HCT116 (cell line): ENCODE results near the gene POP4.

Experiments
- ATF3 ChIP-seq: IDR thresholded peaks from 2 replicates; pipeline ENCODE4 v1.6.1; 2012
- CEBPB ChIP-seq: IDR thresholded peaks from 2 replicates; pipeline ENCODE4 v1.6.1; 2012; ENCODE audit warnings: low read depth
- CTCF ChIP-seq, 3 experiments: fragments of 200-600 bp in 1 of 3; sonication (generic) in 1 of 3; IDR thresholded peaks in 2 of 3; conservative IDR thresholded peaks in 1 of 3; 2 replicates each; pipeline ENCODE4 v1.5.1; 2012 to 2017; ENCODE audit warnings: low read depth in 2 of 3, low read length in 2 of 3, antibody characterized with exemption in 1 of 3, borderline replicate concordance in 1 of 3, control low read depth in 1 of 3, mild to moderate bottlenecking in 1 of 3, mixed read lengths in 1 of 3, mixed run types in 1 of 3, moderate library complexity in 1 of 3; ENCODE audit not compliant: insufficient read depth in 1 of 3
- EZH2phosphoT487 ChIP-seq: fragments of 200-600 bp; IDR thresholded peaks from 2 replicates; pipeline ENCODE4 v1.6.1; 2018; ENCODE audit warnings: antibody characterized with exemption, borderline replicate concordance
- RAD21 ChIP-seq: IDR thresholded peaks from 2 replicates; pipeline ENCODE4 v1.6.1; 2012; ENCODE audit warnings: low read depth, mild to moderate bottlenecking
- YY1 ChIP-seq: IDR thresholded peaks from 2 replicates; pipeline ENCODE4 v1.6.1; 2011; ENCODE audit warnings: low read length, low read depth, moderate library complexity, mild to moderate bottlenecking; ENCODE audit not compliant: insufficient replicate concordance; ENCODE audit errors: extremely low read depth
- TF ChIP-seq, protein P1 (sequence below): IDR thresholded peaks from 2 replicates; pipeline ENCODE4 v1.6.1; 2012; ENCODE audit warnings: low read depth

DNA sequence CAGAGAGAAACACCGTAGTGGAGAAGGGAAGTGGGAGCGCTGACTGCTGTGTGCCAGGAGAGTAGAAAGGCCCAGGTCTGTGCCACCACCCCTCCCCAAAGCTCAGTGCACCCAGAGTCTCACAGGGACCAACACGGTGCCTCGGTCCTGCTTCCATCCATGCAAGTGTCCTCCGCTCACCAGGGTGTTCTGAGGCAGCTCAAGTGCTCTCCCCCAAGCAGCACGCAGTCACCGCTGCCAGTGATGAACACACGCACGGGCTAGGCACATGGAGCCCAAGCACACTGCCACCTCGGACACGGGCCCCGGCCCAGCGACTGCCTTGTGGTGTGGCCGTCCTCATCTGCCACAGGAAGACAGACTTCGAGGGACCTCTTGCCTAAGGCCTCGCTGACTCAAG is 10.5 kb downstream of the POP4 start:
- TF ChIP-seq EZH2phosphoT487 (no peak), ATF3 (no peak), CTCF (IDR thresholded peaks at IDR 0.05 in 2 of 3, conservative IDR thresholded peaks at IDR 0.05 in 1 of 3; ENCODE audit: borderline replicate concordance in 1 of 3, insufficient read depth in 1 of 3, low read depth in 2 of 3, low read length in 2 of 3) (no peak), CEBPB (no peak), YY1 (no peak), RAD21 (no peak)
- TF ChIP-seq, protein P1, sequence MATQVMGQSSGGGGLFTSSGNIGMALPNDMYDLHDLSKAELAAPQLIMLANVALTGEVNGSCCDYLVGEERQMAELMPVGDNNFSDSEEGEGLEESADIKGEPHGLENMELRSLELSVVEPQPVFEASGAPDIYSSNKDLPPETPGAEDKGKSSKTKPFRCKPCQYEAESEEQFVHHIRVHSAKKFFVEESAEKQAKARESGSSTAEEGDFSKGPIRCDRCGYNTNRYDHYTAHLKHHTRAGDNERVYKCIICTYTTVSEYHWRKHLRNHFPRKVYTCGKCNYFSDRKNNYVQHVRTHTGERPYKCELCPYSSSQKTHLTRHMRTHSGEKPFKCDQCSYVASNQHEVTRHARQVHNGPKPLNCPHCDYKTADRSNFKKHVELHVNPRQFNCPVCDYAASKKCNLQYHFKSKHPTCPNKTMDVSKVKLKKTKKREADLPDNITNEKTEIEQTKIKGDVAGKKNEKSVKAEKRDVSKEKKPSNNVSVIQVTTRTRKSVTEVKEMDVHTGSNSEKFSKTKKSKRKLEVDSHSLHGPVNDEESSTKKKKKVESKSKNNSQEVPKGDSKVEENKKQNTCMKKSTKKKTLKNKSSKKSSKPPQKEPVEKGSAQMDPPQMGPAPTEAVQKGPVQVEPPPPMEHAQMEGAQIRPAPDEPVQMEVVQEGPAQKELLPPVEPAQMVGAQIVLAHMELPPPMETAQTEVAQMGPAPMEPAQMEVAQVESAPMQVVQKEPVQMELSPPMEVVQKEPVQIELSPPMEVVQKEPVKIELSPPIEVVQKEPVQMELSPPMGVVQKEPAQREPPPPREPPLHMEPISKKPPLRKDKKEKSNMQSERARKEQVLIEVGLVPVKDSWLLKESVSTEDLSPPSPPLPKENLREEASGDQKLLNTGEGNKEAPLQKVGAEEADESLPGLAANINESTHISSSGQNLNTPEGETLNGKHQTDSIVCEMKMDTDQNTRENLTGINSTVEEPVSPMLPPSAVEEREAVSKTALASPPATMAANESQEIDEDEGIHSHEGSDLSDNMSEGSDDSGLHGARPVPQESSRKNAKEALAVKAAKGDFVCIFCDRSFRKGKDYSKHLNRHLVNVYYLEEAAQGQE: no peak
